Natural killer cell treated with Interleukin-12 subunit alpha and Interleukin-12 subunit beta and Interleukin-15 and Interleukin-18, amount 100 ng/mL, for 72 hours (primary cell): Measurements from ENCODE around the gene ENAH. TPM values are rescaled to one million over a fixed set of nuclear protein-coding genes. Genes with fewer than 3 reads are reported as not detected.
"Not testable (repeated sequence)": the region's sequence is repeated elsewhere in the genome, so short reads cannot be mapped to it uniquely, and the experiment has no call there.

Experiments used
- ATAC-seq, 2 donors: fragments of 150-1000 bp; cut with Tn5 transposase in 1 of 2; sonication (Bioruptor Pico), chemical (Tn5 transposase) in 1 of 2; 2 replicates each; pipeline ENCODE4 v1.10.0; 2021
- DNase-seq: peaks from one replicate; pipeline ENCODE4 v3.0.0; 2022; ENCODE audit warnings: low spot score
- H3K27ac Mint-ChIP-seq, 2 donors: 1 replicate in 1 of 2; 2 replicates in 1 of 2; pipeline ENCODE4 v1.8.0; 2022; ENCODE audit warnings: mixed read lengths in 2 of 2, mild to moderate bottlenecking in 1 of 2, moderate library complexity in 1 of 2
- H3K27me3 Mint-ChIP-seq, 2 donors: 1 replicate in 1 of 2; 2 replicates in 1 of 2; pipeline ENCODE4 v1.8.0; 2022; ENCODE audit warnings: mixed read lengths in 2 of 2
- H3K36me3 Mint-ChIP-seq: one replicate; pipeline ENCODE4 v1.8.0; 2022; ENCODE audit warnings: mixed read lengths
- H3K4me1 Mint-ChIP-seq, 2 donors: 1 replicate in 1 of 2; 2 replicates in 1 of 2; pipeline ENCODE4 v1.8.0; 2022; ENCODE audit warnings: low read depth in 2 of 2, mixed read lengths in 2 of 2, mild to moderate bottlenecking in 1 of 2
- H3K4me3 Mint-ChIP-seq: one replicate; pipeline ENCODE4 v1.8.0; 2022; ENCODE audit warnings: mixed read lengths
- H3K9me3 Mint-ChIP-seq: 2 replicates; pipeline ENCODE4 v1.8.0; 2022; ENCODE audit warnings: mixed read lengths
- total RNA-seq, 2 donors: library from RNA; stranded (reverse); gene quantifications; one replicate each; pipeline ENCODE4 v1.2.3, GENCODE V29; 2022

ENAH gene
- total RNA-seq, 2 donors from 2014 or later = 0.52 TPM; not detected in 1

DNA sequence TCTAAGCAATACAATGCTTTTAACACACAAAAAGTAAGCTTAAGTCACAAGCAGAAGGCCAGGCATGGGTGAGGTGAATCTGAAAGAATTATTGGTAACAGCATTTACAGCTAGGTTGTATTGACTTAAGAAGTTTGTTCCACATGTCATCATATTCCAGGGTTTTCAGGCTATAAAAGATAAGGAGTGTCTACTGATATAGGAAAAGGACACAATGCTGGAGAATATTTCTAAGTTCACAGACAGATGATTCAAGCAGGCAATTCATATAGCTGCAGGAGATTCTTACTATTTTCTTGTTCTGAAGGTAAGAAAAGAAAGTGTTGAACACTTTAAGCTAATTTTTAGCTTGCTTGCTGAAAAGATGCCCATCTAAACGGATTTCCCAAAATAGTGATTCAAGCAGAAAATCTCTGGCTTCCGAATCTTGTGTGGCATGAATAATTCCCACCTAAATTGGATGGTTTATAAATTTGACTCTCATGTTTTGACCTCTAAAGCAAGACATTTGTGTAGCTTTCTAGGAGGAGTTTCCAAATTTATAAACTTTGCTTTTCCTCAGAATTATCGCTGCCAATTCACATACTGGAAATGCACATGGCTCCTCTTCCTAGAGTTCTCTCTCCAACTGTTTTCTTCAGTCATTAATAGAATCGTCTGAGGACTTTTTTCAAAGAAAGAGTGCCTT, 129.5 kb downstream of the ENAH start:
- DNase-seq = no peak

DNA sequence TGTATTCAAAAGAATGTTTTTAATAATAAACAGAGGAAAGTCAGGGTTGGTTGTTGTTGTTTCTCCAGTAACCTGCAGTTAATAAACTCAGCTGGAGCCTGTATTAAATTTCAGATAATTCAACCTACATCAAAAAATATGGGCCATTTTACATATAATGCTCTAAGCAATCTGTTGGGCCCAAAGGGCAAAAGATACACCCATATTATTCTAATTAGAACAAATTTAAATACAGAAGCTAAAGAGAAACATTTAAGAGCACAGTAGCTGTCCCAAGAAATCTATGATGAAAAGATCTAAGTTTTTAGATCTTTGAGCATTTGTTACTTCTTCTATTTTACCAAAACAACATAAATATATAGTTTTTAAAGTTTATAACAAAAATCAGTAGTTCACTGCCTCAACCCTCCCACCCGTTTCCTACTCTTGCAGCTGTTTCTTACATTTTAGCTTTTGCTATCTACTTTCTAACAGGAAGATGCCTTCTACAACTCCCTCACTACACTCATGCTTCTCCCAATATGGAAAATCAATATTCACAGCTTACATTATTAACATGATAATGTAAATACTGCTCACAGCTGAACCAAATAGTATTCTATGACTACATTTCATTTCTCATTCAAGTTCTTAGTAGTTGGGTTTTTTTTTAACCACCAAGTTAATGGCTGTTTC, 130.2 kb downstream of the ENAH start:
- DNase-seq = no peak
- ATAC-seq = no peak
- H3K4me1 Mint-ChIP-seq = peaks cover 0 to 2% of the 10 kb centered on the region in 2 donors
- H3K9me3 Mint-ChIP-seq = no peaks in the 10 kb centered on the region
- H3K4me3 Mint-ChIP-seq = no peak overlapping the region
- H3K27ac Mint-ChIP-seq = no peak overlapping the region
- peaks cover 6 to 29% of the 10 kb centered on the region in 2 donors for H3K27me3 Mint-ChIP-seq
- H3K36me3 Mint-ChIP-seq = no peaks in the 10 kb centered on the region

More for the DNA sequence above, 129.5 kb downstream of the ENAH start:
- no peak for ATAC-seq
- peaks cover 0 to 2% of the 10 kb centered on the region in 2 donors for H3K4me1 Mint-ChIP-seq
- H3K27ac Mint-ChIP-seq = no peak overlapping the region
- no peak overlapping the region for H3K4me3 Mint-ChIP-seq
- H3K27me3 Mint-ChIP-seq = peaks cover 6 to 25% of the 10 kb centered on the region in 2 donors
- no peaks in the 10 kb centered on the region for H3K36me3 Mint-ChIP-seq
- H3K9me3 Mint-ChIP-seq = no peaks in the 10 kb centered on the region

DNA sequence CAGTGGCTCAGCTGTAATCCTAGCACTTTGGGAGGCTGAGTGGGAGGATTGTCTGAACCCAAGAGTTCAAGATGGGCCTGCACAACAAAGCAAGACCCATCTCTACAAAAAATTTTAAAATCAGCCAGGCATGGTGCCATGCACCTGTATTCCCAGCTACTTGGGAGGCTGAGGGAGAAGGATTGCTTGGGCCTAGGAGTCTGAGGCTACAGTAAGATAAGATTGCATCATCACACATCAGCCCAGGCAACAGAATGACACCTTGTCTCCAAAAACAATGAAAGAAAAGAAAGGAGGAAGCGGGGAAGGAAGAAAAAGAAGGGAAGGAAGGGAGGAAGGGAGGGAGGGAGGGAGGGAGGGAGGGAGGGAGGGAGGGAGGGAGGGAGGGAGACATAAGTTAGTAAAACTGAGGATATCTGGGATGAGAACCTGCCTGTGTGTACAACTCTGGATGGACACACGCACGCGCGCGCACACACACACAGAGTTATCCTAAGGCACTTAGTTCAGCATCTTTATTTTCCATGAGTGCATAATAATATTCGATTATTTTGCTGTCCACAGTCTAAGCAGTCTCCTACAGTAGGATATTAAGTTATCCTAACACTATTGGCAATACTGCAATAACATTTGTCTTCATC, 132.2 kb downstream of the ENAH start:
- no peaks in the 10 kb centered on the region for H3K4me1 Mint-ChIP-seq
- no peaks in the 10 kb centered on the region for H3K36me3 Mint-ChIP-seq
- H3K27ac Mint-ChIP-seq = no peak overlapping the region
- no peak overlapping the region for H3K4me3 Mint-ChIP-seq
- H3K9me3 Mint-ChIP-seq = no peaks in the 10 kb centered on the region
- DNase-seq (no peak), ATAC-seq (no peak)
- peaks cover 11 to 35% of the 10 kb centered on the region in 2 donors for H3K27me3 Mint-ChIP-seq

DNA sequence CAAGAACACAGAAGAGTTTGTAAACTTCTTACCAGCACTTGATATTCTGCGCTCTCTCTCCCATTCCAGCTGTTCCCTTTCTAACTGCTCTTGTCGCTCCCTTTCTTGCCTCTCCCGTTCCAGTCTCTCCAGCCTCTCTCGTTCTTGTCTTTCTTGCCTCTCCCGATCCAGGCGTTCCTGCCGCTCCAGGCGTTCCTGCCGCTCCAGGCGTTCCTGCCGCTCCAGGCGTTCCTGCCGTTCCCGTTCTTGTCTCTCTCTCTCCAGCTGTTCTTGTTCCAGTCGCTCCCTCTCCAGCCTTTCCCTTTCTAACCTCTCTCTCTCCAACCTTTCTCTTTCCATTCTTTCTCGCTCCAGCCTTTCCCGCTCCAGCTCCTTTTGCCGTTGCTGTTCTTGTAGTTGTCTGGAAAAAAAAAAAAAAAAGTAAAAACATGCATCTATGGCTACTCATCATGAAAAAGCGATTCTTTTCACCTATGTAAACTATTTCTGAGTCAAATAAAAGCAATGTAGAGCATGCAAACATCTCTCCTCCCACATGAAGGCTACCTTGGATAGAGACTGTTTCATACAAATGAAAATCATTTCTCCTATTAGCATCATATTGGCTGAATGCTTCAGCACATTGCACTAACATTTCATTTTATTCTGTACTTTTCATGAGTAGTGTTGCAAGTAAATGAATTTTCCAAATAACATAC, 133.6 kb downstream of the ENAH start:
- no peaks in the 10 kb centered on the region for H3K4me1 Mint-ChIP-seq
- no peak overlapping the region for H3K4me3 Mint-ChIP-seq
- ATAC-seq = no peak
- no peaks in the 10 kb centered on the region for H3K36me3 Mint-ChIP-seq
- no peaks in the 10 kb centered on the region for H3K9me3 Mint-ChIP-seq
- no peak for DNase-seq
- H3K27me3 Mint-ChIP-seq = peaks cover 5 to 38% of the 10 kb centered on the region in 2 donors
- no peak overlapping the region for H3K27ac Mint-ChIP-seq

- no peaks in the 10 kb centered on the region for H3K36me3 Mint-ChIP-seq
- ATAC-seq (peak in 1 of 2 donors; percentile 20), DNase-seq (no peak)
- H3K27ac Mint-ChIP-seq = no peak overlapping the region
- peaks cover 5 to 38% of the 10 kb centered on the region in 2 donors for H3K27me3 Mint-ChIP-seq
- no peaks in the 10 kb centered on the region for H3K9me3 Mint-ChIP-seq
- H3K4me1 Mint-ChIP-seq = no peaks in the 10 kb centered on the region
- no peak overlapping the region for H3K4me3 Mint-ChIP-seq
Observed at GRCh38 chr1:225517697-225518096, 135.2 kb downstream of the ENAH start.

DNA sequence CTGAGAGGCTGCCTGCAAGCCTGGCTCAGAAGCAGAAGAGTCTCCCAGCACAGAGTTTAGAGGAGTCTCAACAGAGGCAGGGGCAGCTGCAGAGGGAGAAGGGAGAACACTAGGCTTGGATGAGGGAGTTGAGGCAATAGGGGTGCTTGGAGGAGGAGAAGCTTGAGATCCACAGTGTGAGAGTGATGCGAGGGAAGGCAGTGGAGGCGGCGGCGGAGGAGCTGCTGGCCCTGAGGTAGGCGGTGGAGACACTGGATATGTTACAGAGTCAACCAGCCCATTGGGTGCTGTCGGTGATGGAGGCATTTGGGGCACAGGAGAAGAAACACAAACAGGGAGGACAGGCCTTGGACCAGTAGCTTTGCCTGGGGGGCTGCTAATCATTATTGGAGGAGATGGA, 135.7 kb downstream of the ENAH start:
- Mint-ChIP-seq H3K36me3 (no peaks in the 10 kb centered on the region), H3K27ac (no peak overlapping the region), H3K27me3 (peaks cover 5 to 38% of the 10 kb centered on the region in 2 donors), H3K9me3 (no peaks in the 10 kb centered on the region), H3K4me1 (no peaks in the 10 kb centered on the region), H3K4me3 (no peak overlapping the region)
- DNase-seq (no peak), ATAC-seq (peak; percentile 15 to 38)

GRCh38 chr1:225514671-225515081, 138.2 kb downstream of the ENAH start:
- no peak for DNase-seq
- H3K4me1 Mint-ChIP-seq = no peaks in the 10 kb centered on the region
- no peaks in the 10 kb centered on the region for H3K9me3 Mint-ChIP-seq
- no peak for ATAC-seq
- peaks cover 9 to 37% of the 10 kb centered on the region in 2 donors for H3K27me3 Mint-ChIP-seq
- H3K4me3 Mint-ChIP-seq = no peak overlapping the region
- H3K27ac Mint-ChIP-seq = no peak overlapping the region
- H3K36me3 Mint-ChIP-seq = no peaks in the 10 kb centered on the region

GRCh38 chr1:225513576-225513975, 139.3 kb downstream of the ENAH start:
- H3K9me3 Mint-ChIP-seq, DNase-seq, ATAC-seq, H3K27ac Mint-ChIP-seq, H3K4me3 Mint-ChIP-seq, H3K36me3 Mint-ChIP-seq, H3K4me1 Mint-ChIP-seq: not testable (repeated sequence)
- peaks cover 10 to 30% of the 10 kb centered on the region in 2 donors for H3K27me3 Mint-ChIP-seq

- DNase-seq (no peak), ATAC-seq (no peak)
- H3K4me1 Mint-ChIP-seq = no peaks in the 10 kb centered on the region
- no peak overlapping the region for H3K27ac Mint-ChIP-seq
- H3K9me3 Mint-ChIP-seq = no peaks in the 10 kb centered on the region
- H3K27me3 Mint-ChIP-seq = peaks cover 7 to 18% of the 10 kb centered on the region in 2 donors
- no peaks in the 10 kb centered on the region for H3K36me3 Mint-ChIP-seq
- no peak overlapping the region for H3K4me3 Mint-ChIP-seq
Observed at GRCh38 chr1:225511828-225512381, 141.0 kb downstream of the ENAH start.

DNA sequence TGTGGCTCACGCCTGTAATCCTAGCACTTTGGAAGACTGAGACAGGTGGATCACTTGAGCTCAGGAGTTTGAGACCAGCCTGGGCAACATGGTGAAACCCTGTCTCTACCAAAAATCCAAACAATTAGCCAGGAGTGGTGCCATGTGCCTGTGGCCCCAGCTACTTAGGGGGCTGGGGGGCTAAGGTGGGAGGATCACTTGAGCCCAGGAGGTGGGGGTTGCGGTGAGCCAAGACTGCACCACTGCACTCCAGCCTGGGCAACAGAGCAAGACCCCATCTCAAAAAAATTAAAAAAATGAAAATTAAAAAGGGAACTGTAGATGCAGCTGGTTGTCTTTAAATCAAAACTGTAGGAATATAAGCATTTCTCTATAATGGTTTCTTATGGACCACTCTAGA, 142.2 kb downstream of the ENAH start:
- not testable (repeated sequence) for DNase-seq, ATAC-seq, H3K4me3 Mint-ChIP-seq, H3K27ac Mint-ChIP-seq, H3K36me3 Mint-ChIP-seq, H3K4me1 Mint-ChIP-seq, H3K9me3 Mint-ChIP-seq
- H3K27me3 Mint-ChIP-seq = peaks cover 5 to 10% of the 10 kb centered on the region in 2 donors

DNA sequence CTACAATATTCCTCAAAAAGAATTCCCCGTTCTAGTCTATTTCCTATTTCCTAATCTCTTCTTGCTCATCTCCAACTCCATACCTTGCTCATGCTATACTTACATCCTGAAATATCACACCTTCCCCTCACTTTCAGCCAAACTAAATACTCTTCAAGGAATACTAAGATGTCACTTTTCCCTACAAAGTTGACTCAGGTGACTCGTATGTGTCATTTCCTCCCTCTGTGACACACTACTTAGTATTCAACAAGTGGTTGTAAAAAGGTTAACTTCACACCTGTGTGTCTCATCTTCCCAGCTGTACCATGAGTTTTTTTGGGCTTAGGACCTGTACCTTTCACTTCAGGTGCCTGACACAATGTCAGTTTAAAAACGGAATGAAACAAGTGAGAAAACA, 143.2 kb downstream of the ENAH start:
- H3K9me3 Mint-ChIP-seq = no peaks in the 10 kb centered on the region
- no peak overlapping the region for H3K27ac Mint-ChIP-seq
- no peaks in the 10 kb centered on the region for H3K36me3 Mint-ChIP-seq
- DNase-seq = no peak
- H3K27me3 Mint-ChIP-seq = peaks cover 2 to 5% of the 10 kb centered on the region in 2 donors
- ATAC-seq = no peak
- no peaks in the 10 kb centered on the region for H3K4me1 Mint-ChIP-seq
- no peak overlapping the region for H3K4me3 Mint-ChIP-seq

- DNase-seq = no peak
- Mint-ChIP-seq H3K9me3 (no peaks in the 10 kb centered on the region), H3K27me3 (peaks cover 0 to 5% of the 10 kb centered on the region in 2 donors), H3K36me3 (no peaks in the 10 kb centered on the region), H3K4me3 (no peak overlapping the region), H3K27ac (no peak overlapping the region), H3K4me1 (no peaks in the 10 kb centered on the region)
- ATAC-seq = no peak
Observed at GRCh38 chr1:225509376-225509707, 143.6 kb downstream of the ENAH start.

GRCh38 chr1:225508538-225509375, 144.2 kb downstream of the ENAH start:
- no peaks in the 10 kb centered on the region for H3K4me1 Mint-ChIP-seq
- DNase-seq (no peak), ATAC-seq (no peak)
- H3K4me3 Mint-ChIP-seq = no peak overlapping the region
- no peaks in the 10 kb centered on the region for H3K9me3 Mint-ChIP-seq
- H3K27ac Mint-ChIP-seq = no peak overlapping the region
- peaks cover 0 to 5% of the 10 kb centered on the region in 2 donors for H3K27me3 Mint-ChIP-seq
- H3K36me3 Mint-ChIP-seq = no peaks in the 10 kb centered on the region
